Spinal cord (tissue), 10 donors: ENCODE results near the gene MALT1. TPM values are rescaled to one million over a fixed set of nuclear protein-coding genes. Genes with fewer than 3 reads are reported as not detected.
A peak's percentile ranks its signal among the peaks of the same experiment; 100 is the strongest.

Experiments used
- DNase-seq, 6 donors: peaks; one replicate each; pipeline versions ENCODE4 v3.0.0 to v3.0.0-alpha.2; 2013 to 2015; ENCODE audit warnings: low spot score in 6 of 6, low read depth in 4 of 6
- H3K27ac ChIP-seq: one replicate; pipeline ENCODE4 v1.5.1; 2013; ENCODE audit warnings: low read depth, low read length, control low read depth
- H3K27me3 ChIP-seq: one replicate; pipeline ENCODE4 v1.6.1; 2013; ENCODE audit warnings: low read length; ENCODE audit not compliant: control insufficient read depth, insufficient read depth
- H3K36me3 ChIP-seq: one replicate; pipeline ENCODE4 v1.6.1; 2013; ENCODE audit warnings: low read length; ENCODE audit not compliant: control insufficient read depth, insufficient read depth
- H3K4me1 ChIP-seq: one replicate; pipeline ENCODE4 v1.6.1; 2013; ENCODE audit warnings: low read length; ENCODE audit not compliant: control insufficient read depth, insufficient read depth
- H3K4me3 ChIP-seq: one replicate; pipeline ENCODE4 v1.5.1; 2013; ENCODE audit warnings: low read depth, low read length, control low read depth
- H3K9me3 ChIP-seq: one replicate; pipeline ENCODE4 v1.6.1; 2013; ENCODE audit warnings: low read length; ENCODE audit not compliant: control insufficient read depth, insufficient read depth
- WGBS: methylation state at CpG from one replicate; pipeline ENCODE4 v1.1.5; 2013; ENCODE audit warnings: missing lambda C conversion rate; ENCODE audit not compliant: insufficient coverage; 5-methylcytosine and 5-hydroxymethylcytosine counted together
- polyA plus RNA-seq, 2 donors: library from polyadenylated mRNA; unstranded; fragments of 120-200 nt; gene quantifications; one replicate each; pipeline ENCODE4 v1.2.1, GENCODE V29; 2013; ENCODE audit not compliant: insufficient read length in 2 of 2
- total RNA-seq, 2 donors: library from RNA; depleted of rRNA in 1 of 2; stranded (reverse); fragments of 120-200 nt in 1 of 2; fragments of >200 nt in 1 of 2; gene quantifications; one replicate each; pipeline versions ENCODE4 v1.2.3 to v1.2.4, GENCODE V29; 2013 to 2014
- donor health status: healthy.

MALT1 gene
- total and polyA plus RNA-seq, 4 donors: 17.1 to 32.0 (median 23.3) TPM

- Histone ChIP-seq H3K4me3 (no peak overlapping the region), H3K9me3 (no peaks in the 10 kb centered on the region), H3K36me3 (peaks cover 16% of the 10 kb centered on the region), H3K27ac (no peak overlapping the region), H3K27me3 (no peaks in the 10 kb centered on the region), H3K4me1 (no peaks in the 10 kb centered on the region)
- DNase-seq: no peak
- 89% methylated on average over 3 of the region's 9 CpGs for WGBS
Measured at GRCh38 chr18:58721566-58722239, 50.4 kb downstream of the MALT1 start.

GRCh38 chr18:58723810-58724602 lies 52.7 kb downstream of the MALT1 start:
- Histone ChIP-seq H3K4me1 (no peaks in the 10 kb centered on the region), H3K27me3 (no peaks in the 10 kb centered on the region), H3K9me3 (no peaks in the 10 kb centered on the region), H3K36me3 (peaks cover 12% of the 10 kb centered on the region), H3K4me3 (no peak overlapping the region), H3K27ac (no peak overlapping the region)
- WGBS: 86% methylated on average over 1 of the region's 3 CpGs
- DNase-seq: peak in 1 of 6 donors; percentile 10

GRCh38 chr18:58726671-58727070 lies 55.4 kb downstream of the MALT1 start:
- Histone ChIP-seq H3K27me3 (no peaks in the 10 kb centered on the region), H3K4me3 (no peak overlapping the region), H3K4me1 (no peaks in the 10 kb centered on the region), H3K27ac (no peak overlapping the region), H3K36me3 (peaks cover 6% of the 10 kb centered on the region), H3K9me3 (no peaks in the 10 kb centered on the region)
- 82% methylated on average over 6 of the region's 6 CpGs for WGBS
- peak in 2 of 6 donors; percentile 1 to 35 for DNase-seq

- no peak overlapping the region for H3K4me3 ChIP-seq
- peaks cover 4% of the 10 kb centered on the region for H3K36me3 ChIP-seq
- H3K9me3 ChIP-seq: no peaks in the 10 kb centered on the region
- 100% methylated on average over 1 of the region's 6 CpGs for WGBS
- no peak overlapping the region for H3K27ac ChIP-seq
- peak in 2 of 6 donors; percentile 9 to 27 for DNase-seq
- no peaks in the 10 kb centered on the region for H3K27me3 ChIP-seq
- no peaks in the 10 kb centered on the region for H3K4me1 ChIP-seq
Measured at GRCh38 chr18:58727776-58728500, 56.7 kb downstream of the MALT1 start.

GRCh38 chr18:58728719-58729118 lies 57.5 kb downstream of the MALT1 start:
- DNase-seq: no peak
- Histone ChIP-seq H3K9me3 (no peaks in the 10 kb centered on the region), H3K36me3 (peaks cover 4% of the 10 kb centered on the region), H3K4me3 (no peak overlapping the region), H3K27me3 (no peaks in the 10 kb centered on the region), H3K4me1 (no peaks in the 10 kb centered on the region), H3K27ac (no peak overlapping the region)
- WGBS: 90% methylated on average over 2 of the region's 3 CpGs

GRCh38 chr18:58730618-58731017 lies 59.4 kb downstream of the MALT1 start:
- Histone ChIP-seq H3K4me3 (no peak overlapping the region), H3K27ac (no peak overlapping the region), H3K4me1 (no peaks in the 10 kb centered on the region), H3K27me3 (no peaks in the 10 kb centered on the region), H3K36me3 (peaks cover 2% of the 10 kb centered on the region), H3K9me3 (no peaks in the 10 kb centered on the region)
- no peak for DNase-seq
- WGBS: no CpG with 5 or more reads among the region's 2 CpGs

- Histone ChIP-seq H3K4me1 (no peaks in the 10 kb centered on the region), H3K36me3 (peaks cover 11% of the 10 kb centered on the region)
- WGBS: no CpG with 5 or more reads among the region's 2 CpGs
Measured at GRCh38 chr18:58732471-58732870, 61.2 kb downstream of the MALT1 start.

GRCh38 chr18:58733866-58734265 lies 62.6 kb downstream of the MALT1 start:
- DNase-seq: no peak
- Histone ChIP-seq H3K4me1 (no peaks in the 10 kb centered on the region), H3K4me3 (no peak overlapping the region), H3K27me3 (no peaks in the 10 kb centered on the region), H3K27ac (no peak overlapping the region), H3K36me3 (peaks cover 14% of the 10 kb centered on the region), H3K9me3 (no peaks in the 10 kb centered on the region)
- no CpG with 5 or more reads among the region's 1 CpG for WGBS

More at GRCh38 chr18:58732471-58732870, 61.2 kb downstream of the MALT1 start:
- Histone ChIP-seq H3K9me3 (no peaks in the 10 kb centered on the region), H3K27me3 (no peaks in the 10 kb centered on the region), H3K27ac (no peak overlapping the region), H3K4me3 (no peak overlapping the region)
- DNase-seq: no peak

- no peak for DNase-seq
- WGBS: no CpG with 5 or more reads among the region's 3 CpGs
Measured at GRCh38 chr18:58738322-58738721, 67.1 kb downstream of the MALT1 start.

More at GRCh38 chr18:58738322-58738721, 67.1 kb downstream of the MALT1 start:
- H3K27me3 ChIP-seq: no peaks in the 10 kb centered on the region
- no peak overlapping the region for H3K4me3 ChIP-seq
- no peaks in the 10 kb centered on the region for H3K4me1 ChIP-seq
- H3K27ac ChIP-seq: no peak overlapping the region
- H3K9me3 ChIP-seq: no peaks in the 10 kb centered on the region
- H3K36me3 ChIP-seq: peaks cover 17% of the 10 kb centered on the region
